ENCODE results near the gene WDR20. TPM values are rescaled to one million over a fixed set of nuclear protein-coding genes. Genes with fewer than 3 reads are reported as not detected.

The WDR20 gene
- total and polyA plus RNA-seq, 11 donors, result 10.4 to 26.5 (median 19.5) TPM

DNA sequence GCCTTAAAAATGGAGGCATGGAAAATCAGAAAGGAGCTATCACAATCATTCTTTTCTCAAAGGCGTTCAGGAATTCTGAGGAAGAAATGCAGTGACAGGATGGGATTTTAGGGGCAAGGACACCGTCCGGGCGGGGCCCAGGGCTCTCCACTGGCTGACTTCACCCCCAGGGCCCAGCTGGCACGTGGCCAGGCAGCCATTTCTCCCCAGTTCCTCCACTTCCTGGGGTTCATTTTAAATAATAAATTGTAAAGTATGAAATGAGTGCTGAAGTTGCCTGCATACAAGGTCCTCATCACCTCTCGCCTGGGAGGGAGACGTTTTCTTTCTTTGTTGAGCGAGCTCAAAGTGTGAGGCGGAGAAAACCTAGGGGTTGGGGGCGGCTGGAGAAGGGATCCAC is 73.8 kb downstream of the WDR20 start:
- 84 to 92% (median 88%) methylated on average over 10 of the region's 10 CpGs for WGBS, 4 donors
- intact Hi-C loops (cut with DNase I), result loop anchor here in 3 of 10 donors (10.0 kb wide), 2 partner anchors 129 to 169 kb away; partner anchors contain the start of gene HSP90AA1 (in 2 of the 3)
- no peaks in the 10 kb centered on the region for H3K27me3 ChIP-seq
- ATAC-seq (no peak), DNase-seq (peak in 1 of 5 donors; percentile 13)
- no peaks in the 10 kb centered on the region for H3K9me3 ChIP-seq
- H3K27ac ChIP-seq, result no peak overlapping the region
- H3K4me1 ChIP-seq, result peaks cover 0 to 47% (median 24%) of the 10 kb centered on the region in 12 donors
- peaks cover 0 to 59% (median 30%) of the 10 kb centered on the region in 9 donors for H3K36me3 ChIP-seq
- TF ChIP-seq, protein P1, sequence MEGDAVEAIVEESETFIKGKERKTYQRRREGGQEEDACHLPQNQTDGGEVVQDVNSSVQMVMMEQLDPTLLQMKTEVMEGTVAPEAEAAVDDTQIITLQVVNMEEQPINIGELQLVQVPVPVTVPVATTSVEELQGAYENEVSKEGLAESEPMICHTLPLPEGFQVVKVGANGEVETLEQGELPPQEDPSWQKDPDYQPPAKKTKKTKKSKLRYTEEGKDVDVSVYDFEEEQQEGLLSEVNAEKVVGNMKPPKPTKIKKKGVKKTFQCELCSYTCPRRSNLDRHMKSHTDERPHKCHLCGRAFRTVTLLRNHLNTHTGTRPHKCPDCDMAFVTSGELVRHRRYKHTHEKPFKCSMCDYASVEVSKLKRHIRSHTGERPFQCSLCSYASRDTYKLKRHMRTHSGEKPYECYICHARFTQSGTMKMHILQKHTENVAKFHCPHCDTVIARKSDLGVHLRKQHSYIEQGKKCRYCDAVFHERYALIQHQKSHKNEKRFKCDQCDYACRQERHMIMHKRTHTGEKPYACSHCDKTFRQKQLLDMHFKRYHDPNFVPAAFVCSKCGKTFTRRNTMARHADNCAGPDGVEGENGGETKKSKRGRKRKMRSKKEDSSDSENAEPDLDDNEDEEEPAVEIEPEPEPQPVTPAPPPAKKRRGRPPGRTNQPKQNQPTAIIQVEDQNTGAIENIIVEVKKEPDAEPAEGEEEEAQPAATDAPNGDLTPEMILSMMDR (IDR thresholded peaks at IDR 0.05), result no peak
- no peak for TF ChIP-seq POLR2A (IDR thresholded peaks at IDR 0.05)
- no peak overlapping the region for H3K4me3 ChIP-seq

DNA sequence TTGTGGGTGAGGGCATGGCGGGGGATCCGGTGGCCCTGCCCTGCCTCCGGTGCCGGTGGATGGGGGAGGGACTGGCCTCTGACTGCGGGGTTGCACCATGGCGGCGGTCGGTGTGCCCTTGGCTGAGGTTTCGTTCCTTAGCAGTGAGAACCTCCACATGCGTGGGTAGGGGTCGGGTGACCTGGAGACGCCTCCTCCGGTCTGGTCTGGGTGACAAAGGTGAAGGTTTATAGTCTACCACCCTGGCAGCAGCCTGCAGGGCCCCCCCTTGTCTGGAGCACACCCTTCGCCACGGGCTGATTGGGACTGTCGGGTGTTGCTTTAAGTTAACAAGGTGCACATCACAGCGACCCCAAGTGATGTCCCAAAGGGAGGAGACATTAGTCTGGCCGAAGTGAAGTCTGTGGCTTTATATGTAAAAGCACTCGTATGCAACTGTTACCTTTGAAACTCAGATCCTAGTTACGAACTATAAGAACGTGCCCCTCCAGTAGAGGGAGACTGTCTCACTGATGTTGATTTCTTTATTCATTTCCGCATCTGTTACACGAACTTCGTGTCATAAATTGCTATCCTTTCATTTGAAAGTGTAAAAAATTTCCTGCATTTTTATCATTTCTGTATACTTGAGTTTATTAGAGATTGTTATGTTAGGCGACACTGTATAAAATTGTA is 74.4 kb downstream of the WDR20 start:
- peak overlapping the region in 4 of 12 donors; percentile 5 to 78 (median 38) for H3K27ac ChIP-seq
- H3K4me1 ChIP-seq, result peaks cover 0 to 54% (median 26%) of the 10 kb centered on the region in 12 donors
- TF ChIP-seq, protein P1 (IDR thresholded peaks at IDR 0.05), result no peak
- TF ChIP-seq POLR2A (IDR thresholded peaks at IDR 0.05), result no peak
- WGBS, 4 donors, result 93 to 94% (median 93%) methylated on average over 23 to 25 of the region's 25 CpGs
- no peak overlapping the region for H3K4me3 ChIP-seq
- ATAC-seq (no peak), DNase-seq (peak in 1 of 5 donors; percentile 21)
- no peaks in the 10 kb centered on the region for H3K9me3 ChIP-seq
- intact Hi-C loops (cut with DNase I), result loop anchor here in 3 of 10 donors (10.0 kb wide), 2 partner anchors 129 to 169 kb away; partner anchors contain the start of gene HSP90AA1 (in 2 of the 3)
- peaks cover 0 to 52% (median 24%) of the 10 kb centered on the region in 9 donors for H3K36me3 ChIP-seq
- H3K27me3 ChIP-seq, result no peaks in the 10 kb centered on the region

DNA sequence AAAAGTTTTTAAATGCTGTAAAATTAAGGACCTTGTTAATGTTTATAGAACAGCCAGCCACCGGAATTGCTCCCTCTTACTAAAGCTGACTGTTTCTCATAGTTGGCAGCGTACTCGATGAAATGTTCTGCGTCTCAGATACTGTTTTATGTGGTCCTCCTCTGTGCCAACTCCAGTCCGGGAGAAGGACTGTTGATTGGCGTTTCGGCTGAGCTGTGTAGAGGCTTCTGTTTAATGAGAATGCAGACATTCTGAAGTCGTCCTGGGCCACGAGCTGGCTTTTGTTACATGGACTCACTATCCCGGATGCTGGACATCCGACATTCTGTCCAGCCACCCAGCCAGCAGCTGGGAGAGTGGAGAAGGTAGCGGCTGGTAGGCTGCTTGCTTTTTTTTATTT is 75.4 kb downstream of the WDR20 start:
- intact Hi-C loops (cut with DNase I), result loop anchor here in 3 of 10 donors (10.0 kb wide), 2 partner anchors 130 to 170 kb away; partner anchors contain the start of gene HSP90AA1 (in 2 of the 3)
- no peaks in the 10 kb centered on the region for H3K9me3 ChIP-seq
- DNase-seq (peak in 4 of 5 donors; percentile 44 to 55 (median 52)), ATAC-seq (peak; percentile 64 to 80 (median 76))
- H3K4me1 ChIP-seq, result peaks cover 0 to 52% (median 27%) of the 10 kb centered on the region in 12 donors
- TF ChIP-seq, protein P1 (IDR thresholded peaks at IDR 0.05), result no peak
- TF ChIP-seq POLR2A (IDR thresholded peaks at IDR 0.05), result no peak
- H3K27ac ChIP-seq, result peak overlapping the region; percentile 7 to 78 (median 54)
- no peak overlapping the region for H3K4me3 ChIP-seq
- WGBS, 4 donors, result 38 to 63% (median 41%) methylated on average over 12 of the region's 12 CpGs
- no peaks in the 10 kb centered on the region for H3K27me3 ChIP-seq
- peaks cover 0 to 43% (median 16%) of the 10 kb centered on the region in 9 donors for H3K36me3 ChIP-seq

DNA sequence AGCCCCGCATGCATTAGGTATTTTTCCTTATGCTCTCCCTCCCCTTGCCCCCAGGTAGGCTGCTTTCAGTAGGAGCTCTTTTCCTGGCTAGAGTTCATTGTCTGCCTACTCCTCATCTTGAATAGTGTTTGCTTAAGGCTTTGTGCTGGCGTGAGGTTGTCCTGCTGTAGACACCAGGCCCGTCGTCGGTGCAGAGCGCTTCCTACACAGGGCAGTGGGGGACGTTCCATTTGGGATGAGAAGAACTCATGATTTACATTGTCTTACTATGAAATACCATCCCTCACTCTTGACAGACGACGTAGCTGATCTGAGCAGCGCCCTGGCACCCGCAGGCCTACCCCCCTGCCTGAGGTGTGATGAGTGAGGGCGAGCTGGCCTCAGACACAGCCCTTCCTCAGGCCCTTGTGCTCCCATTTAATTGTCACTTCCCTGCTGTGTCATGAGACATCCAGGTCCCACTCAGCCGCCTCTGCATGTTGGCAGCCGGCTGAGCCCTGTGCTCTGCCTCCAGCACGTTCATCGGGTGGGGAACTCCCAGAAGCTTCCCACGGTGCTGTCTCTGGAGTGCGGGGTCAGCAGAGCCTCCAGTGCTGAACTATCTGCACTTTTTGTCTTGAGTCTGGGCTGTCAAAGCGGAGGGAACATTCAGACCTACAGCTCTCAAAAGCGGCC is 76.0 kb downstream of the WDR20 start:
- TF ChIP-seq POLR2A (IDR thresholded peaks at IDR 0.05), result no peak
- TF ChIP-seq, protein P1 (IDR thresholded peaks at IDR 0.05), result no peak
- Histone ChIP-seq H3K4me1 (peaks cover 0 to 55% (median 27%) of the 10 kb centered on the region in 12 donors), H3K4me3 (no peak overlapping the region), H3K27me3 (no peaks in the 10 kb centered on the region), H3K9me3 (no peaks in the 10 kb centered on the region), H3K36me3 (peaks cover 0 to 38% (median 11%) of the 10 kb centered on the region in 9 donors), H3K27ac (peak overlapping the region; percentile 7 to 78 (median 54))
- intact Hi-C loops (cut with DNase I), result loop anchor here in 3 of 10 donors (10.0 kb wide), 2 partner anchors 131 to 171 kb away; partner anchors contain the start of gene HSP90AA1 (in 2 of the 3)
- 48 to 67% (median 56%) methylated on average over 17 to 20 of the region's 20 CpGs for WGBS, 4 donors
- ATAC-seq, result peak; percentile 41 to 76 (median 70)
- DNase-seq, result peak in 3 of 5 donors; percentile 36 to 73 (median 59)
